Activated CD8-positive, alpha-beta memory T cell treated with anti-CD3 and anti-CD28 coated beads, Interleukin-2, amount 50 U/mL, for 24 hours (primary cell): ENCODE data around the gene MATN4.
"Not testable (repeated sequence)": the region's sequence is repeated elsewhere in the genome, so short reads cannot be mapped to it uniquely, and the experiment has no call there.

Experiments used
- DNase-seq: peaks from one replicate; pipeline ENCODE4 v3.0.0-alpha.2; 2020; ENCODE audit errors: extremely low read depth

MATN4 gene, protein sequence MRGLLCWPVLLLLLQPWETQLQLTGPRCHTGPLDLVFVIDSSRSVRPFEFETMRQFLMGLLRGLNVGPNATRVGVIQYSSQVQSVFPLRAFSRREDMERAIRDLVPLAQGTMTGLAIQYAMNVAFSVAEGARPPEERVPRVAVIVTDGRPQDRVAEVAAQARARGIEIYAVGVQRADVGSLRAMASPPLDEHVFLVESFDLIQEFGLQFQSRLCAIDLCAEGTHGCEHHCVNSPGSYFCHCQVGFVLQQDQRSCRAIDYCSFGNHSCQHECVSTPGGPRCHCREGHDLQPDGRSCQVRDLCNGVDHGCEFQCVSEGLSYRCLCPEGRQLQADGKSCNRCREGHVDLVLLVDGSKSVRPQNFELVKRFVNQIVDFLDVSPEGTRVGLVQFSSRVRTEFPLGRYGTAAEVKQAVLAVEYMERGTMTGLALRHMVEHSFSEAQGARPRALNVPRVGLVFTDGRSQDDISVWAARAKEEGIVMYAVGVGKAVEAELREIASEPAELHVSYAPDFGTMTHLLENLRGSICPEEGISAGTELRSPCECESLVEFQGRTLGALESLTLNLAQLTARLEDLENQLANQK

DNA sequence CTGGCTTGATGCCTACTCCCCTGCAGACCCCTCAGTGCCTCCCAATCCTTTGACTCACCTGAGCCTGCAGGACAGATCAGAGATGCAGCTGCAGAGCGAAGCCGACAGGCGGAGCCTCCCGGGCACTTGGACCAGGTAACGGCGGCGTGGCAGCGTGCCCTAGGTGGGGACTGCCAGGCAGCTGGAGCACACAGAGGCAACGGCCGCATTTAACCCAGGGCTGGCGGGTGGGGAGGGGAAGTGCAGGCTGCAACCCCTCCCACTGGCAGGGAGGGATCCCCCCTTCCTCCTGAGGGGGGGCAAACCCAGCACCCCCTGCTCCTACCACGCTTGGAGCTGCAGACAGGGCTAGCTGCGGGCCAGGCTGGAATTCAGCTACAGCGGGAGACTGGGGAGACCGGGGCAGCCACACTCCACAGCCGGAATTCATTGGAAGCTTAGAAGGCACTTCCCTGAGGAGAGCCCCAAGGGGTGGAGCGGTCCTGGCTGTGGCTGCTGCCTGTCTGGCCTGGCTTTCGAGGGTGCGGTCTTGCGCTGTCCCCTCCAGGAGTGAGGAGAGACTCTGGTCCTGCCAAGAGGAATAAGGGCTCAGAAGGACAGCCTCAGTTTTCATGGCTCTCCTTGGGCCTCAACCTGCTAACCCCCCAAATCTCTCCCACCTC lies at the start of gene MATN4:
Gene MATN4 (minus strand): TSS at position 183 of the 662 bp plus-strand sequence. CDS start 2,717 bp downstream, outside the sequence.
- no peak for DNase-seq

DNA sequence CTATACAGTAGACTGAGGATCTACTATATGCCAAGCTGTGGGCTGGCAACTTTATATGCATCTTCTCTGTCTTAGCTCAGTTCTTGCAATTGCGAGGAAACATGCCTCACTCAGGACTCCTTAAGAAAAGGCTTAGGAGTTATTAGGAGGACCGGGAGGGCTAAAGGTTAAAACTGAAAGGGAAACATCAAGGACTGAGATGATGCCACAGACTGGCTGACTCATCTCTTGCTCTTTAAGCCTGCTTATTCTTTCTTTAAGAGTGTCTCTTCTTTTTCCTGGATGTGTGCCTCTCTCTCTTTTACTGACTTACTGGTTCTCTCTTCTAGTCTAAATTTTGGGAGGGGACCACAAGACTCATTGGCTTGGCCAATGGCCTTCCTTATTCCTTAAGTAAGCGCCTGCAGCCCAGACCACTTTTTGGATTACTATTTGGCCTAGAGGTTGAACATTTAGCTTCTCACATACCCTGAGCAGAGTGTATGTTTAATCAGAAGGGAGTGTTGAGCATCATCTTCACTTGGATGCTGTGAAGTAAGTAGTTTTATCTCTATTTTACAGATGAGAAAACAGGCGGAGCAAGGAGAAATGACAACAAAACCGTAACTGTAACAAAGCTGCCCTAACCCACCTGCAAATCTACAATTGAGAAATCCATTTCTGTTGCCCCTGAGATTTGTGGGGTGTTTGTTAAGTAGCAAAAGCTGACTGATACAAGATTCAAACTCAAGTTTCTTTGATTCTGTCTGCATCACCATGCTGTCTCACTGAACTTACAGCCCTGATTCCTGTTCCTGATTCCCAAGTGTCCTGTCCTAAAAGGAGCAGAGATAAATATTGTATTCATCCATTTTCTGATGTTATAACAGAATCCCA lies 47.3 kb upstream of the MATN4 start:
- DNase-seq = no peak

DNA sequence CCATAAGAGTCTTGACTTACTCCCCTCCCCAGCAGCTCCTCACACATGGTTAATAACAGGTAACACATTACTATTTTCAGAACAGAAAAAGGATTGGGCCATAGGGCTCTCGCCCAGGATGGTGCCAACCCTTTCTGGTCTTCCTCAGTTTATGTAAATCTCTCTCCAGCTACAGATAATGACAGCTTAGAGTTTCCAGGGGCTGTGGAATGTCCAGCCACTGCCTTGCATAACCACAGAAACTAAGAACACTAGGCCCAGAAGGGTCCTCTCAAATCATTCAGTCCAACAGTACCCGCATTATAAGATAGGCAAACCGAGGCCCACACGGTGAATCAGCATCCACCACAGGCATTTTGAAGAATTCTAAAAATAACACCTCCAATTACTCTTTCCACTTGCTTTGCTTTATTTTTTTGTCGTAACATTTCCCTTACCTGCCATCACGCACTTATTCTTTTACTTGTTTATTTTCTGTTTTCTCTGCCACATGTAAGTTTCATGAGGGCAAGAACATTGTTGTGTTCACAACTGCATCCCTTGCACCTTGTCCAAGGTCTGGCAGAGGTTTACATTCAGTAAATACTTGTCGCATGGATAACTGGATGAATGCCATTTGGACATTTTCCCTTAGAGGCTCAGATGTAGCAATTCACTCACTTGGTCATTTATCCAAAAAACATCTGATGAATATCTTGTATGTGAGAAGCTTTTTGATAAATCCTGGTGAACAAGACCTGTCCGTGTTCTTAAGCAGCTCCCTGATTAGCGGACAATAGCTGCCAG lies 46.5 kb upstream of the MATN4 start:
- DNase-seq = no peak

DNA sequence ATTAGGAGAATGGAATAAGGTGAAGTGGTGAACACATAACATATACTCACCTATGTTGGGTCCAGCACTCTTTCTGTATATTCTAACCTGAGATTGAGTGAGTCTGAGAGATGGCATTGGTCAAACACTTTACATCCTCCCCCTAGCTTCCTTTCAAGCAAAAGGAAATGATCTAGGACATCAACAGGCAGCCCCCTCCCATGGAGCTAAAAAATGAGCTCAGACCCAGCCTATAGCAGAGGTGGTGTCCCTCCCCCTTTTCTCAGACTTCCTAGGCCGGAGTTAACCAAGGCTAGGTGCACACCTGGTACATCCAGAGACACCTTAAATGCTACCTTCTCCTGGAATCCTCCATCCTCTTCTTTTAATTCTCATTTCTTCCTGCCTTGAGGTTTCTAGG lies 45.6 kb upstream of the MATN4 start:
- DNase-seq = no peak

DNA sequence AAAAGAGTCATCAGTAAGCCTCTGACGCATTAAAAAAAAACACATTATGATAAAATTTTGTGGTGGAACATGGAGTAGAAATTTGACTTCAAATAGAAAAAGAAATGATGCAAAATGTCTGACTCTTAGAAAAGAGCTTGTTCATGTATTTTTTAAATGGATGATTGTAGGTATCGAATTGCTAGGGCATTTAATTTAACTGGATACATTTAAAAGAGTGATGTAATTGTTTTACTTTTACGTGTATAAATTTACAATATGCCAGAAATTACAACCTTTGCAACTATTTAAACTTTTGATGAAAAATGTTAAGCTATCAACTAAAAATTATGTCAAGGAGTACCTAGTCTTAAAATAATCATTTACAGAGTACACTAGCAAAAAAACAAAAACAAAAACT lies 44.6 kb upstream of the MATN4 start:
- DNase-seq = no peak

DNA sequence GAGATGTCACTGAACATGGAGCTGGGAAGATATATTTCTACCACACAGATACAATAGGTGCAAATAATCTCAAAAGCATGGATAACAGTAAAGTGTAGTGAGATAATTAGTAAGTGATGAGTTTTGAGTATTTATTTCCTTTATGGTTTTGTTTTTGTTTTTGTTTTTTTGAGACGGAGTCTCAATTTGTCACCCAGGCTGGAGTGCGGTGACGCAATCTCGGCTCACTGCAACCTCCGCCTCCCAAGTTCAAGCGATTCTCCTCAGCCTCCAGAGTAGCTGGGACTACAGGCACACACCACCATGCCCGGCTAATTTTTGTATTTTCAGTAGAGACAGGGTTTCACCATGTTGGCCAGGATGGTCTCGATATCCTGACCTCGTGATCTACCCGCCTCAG lies 42.7 kb upstream of the MATN4 start:
- not testable (repeated sequence) for DNase-seq

DNA sequence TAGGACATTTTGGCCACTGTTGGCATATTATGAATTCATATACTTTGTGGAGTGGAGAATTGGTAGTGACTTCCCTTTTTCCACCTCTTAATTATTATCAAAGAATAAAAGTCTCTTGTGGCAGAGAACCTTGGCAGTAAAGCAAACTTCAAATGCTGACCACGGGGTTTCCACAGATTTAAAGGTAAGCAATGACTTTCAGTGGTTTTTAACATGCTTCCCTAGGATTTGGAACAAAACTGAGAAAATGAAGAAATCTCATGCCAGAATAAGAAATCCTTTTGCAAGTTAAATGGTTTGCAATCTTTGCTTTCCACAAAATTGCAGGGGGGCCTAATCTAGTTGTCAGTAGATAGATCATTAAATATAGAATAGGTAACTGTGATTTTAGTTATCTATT lies 42.1 kb upstream of the MATN4 start:
- DNase-seq = no peak

DNA sequence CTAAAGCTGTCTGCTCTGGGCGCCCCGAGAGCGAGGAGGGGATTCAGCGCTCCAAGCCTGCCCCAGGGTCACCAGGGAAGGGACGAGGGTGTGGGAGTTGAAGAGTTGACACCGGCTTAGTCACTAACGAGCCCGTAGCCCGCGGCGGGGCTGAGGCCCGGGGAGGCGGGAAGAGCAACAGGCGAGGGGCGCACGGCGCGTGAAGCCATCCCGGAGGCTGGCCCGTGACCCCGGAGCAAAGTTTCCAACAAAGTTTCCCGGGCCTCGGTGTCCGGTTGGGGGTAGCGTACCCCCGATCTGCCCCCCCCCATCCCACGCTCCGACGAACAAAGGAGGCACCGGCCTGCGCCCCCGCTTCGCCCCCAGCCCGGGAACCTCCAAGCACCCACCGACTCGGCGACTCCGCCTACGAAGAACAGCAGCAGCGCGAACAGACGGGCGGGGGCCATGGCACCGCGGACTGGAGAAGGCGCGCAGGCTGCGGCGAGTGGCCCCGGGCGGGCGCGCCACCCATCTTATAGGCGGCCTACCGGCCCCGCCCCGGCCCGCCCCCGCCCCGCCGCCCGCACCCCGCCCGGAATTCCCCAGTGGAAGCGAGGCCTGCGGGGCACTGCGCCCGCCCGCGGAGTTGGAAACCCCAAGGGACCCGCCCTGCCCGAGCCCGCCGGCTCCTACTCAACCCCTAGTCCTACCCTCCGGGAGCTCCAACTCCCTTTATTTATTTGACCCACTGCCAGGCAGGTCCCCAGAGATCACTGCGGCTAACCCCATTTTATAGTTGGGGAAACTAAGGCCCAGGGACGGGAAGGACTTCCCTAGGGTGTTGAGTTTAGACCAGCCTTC lies 40.1 kb upstream of the MATN4 start, which contains the start of gene SDC4:
Gene SDC4 (minus strand): TSS at position 489 of the 843 bp plus-strand sequence. CDS start 40 bp downstream, at position 449.
- DNase-seq = no peak

DNA sequence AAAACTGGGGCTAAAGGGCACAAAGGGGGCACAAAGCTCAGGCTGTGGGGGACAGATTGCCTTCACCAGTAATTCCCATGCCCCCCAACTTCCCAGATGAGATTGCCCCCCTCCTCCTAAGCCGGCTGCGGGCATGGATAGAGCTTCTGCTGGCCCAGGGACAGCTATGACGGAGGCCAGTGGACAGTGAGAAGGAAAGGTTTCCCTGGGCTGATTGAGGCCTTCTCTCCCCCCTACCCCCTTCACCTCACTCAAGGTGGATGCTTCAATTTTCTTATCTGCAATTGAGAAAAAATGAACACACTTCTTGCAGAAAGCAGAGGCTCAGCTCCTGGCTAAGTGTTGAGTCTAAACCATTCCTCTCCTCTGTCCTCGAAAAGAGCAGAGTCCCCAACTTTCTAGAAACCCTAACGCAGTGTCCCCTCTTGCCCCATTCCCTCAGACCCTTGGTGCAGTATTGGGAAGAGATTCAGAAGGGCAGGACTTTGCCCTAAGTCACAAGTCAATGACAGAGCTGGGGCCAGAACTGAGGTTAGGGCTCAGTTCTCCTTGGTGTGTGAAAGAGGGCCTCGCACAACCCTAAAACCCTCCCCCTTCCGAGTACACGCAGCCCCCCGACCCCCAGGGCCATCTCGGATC lies 39.3 kb upstream of the MATN4 start:
- no peak for DNase-seq

DNA sequence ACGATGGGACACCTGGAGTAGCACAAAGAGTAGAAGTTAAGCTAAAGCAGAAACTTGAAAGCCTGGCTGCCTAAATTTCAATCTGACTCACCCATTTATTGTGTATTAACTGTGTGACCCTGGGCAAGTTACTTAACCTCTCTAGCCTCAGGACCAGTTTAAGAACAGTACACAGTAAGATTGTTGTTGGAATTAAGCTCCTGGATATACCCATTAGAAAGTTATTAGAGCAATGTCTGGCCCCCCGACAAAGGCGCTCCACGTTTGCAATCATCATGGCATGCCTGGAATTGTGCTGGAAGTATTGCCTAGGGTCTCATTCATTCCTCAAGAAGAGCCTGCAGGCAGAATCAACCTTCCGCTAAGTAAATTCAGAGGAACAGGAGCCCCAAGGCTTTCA lies 38.8 kb upstream of the MATN4 start:
- no peak for DNase-seq

DNA sequence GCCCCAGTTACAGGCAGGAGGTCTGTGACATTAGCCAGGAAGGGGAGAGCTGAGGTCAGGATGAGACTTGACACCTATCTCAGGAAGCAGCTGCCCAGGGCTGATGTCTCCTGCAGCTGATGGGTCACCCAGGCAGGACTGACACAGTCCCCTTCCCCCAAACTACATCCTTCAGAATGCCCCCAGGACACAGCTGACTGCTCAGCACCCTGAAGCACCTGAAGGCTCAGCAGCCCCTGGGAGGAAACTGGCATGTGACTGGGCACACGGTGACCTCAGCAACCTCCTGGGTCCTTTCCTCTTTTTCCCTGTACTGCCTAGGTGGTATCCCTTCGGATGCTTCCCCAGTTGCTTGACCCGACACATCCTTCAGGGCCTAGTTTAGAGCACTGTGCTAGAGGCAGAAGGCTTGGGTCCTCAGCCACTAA lies 38.2 kb upstream of the MATN4 start:
- DNase-seq = no peak

DNA sequence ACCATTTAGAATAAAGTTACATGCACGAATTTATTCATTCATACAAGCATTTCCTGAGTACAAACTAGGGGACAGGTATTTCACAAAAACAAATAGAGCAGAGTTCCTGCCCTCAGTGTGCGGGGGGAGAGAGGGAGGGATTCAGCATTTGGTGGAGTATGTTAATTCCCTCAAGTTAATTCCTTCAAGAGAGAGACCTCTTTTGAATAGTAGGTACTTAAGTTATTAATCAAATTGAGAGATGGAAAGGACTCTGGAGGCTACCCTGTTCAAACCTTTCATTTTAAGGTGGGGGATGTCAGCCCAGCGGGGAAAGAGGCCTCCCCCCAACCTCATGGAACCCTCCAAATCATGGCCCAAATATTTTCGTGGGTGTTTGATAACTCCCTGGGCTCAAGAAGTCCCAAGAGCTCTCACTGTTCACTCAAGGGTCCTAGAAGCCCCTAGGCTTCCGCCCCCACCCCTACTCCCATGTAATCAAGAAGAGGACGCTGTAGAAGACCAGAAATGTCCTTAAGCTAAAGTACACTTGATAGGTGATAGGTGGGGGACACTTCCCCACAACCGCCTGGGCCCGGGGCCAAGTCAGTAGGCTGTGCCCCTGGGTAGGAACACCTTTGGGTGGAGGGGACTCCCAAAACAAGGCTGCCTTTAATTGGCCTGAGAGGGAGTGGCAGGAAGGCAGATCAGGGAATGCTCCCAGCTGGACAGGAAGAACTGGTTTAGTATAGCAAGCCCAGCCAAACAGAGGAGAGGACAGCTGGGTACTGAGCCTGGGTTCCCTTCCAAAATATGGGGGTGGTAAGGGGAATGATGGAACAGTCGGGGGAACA lies 37.2 kb upstream of the MATN4 start:
- DNase-seq = no peak

DNA sequence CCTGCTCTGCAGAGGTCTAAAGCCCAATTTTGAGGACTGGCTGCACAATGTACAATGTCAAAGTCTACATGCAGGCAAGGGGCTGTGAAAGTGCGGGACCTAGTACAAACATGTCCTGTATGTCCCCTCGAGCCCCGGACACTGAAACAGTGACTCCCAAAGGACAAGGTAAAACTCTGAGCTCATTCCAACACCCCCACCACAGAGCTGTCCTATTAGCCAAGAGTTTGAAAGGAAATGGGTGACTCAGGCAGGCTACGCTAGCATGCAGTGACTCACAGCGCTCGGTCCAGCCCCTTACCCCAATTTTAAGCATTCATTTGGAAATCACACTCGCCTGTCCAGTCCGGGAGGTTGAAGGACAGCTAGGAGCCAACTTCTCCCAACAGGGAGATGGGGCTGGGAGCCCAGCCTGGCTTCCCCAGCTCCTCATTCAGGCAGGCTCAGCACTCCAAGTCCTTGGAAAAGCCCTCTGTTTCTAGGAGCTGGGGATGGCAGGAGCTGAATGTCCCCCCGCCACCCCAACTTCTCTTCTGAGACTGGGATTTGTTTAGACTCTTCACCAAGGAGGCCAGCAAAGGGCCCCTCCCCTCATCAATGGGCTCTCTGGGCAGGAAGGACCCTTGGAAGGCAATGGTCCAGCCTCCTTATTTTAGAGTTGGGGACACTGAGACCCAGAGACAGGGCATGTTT lies 36.2 kb upstream of the MATN4 start:
- DNase-seq = no peak

DNA sequence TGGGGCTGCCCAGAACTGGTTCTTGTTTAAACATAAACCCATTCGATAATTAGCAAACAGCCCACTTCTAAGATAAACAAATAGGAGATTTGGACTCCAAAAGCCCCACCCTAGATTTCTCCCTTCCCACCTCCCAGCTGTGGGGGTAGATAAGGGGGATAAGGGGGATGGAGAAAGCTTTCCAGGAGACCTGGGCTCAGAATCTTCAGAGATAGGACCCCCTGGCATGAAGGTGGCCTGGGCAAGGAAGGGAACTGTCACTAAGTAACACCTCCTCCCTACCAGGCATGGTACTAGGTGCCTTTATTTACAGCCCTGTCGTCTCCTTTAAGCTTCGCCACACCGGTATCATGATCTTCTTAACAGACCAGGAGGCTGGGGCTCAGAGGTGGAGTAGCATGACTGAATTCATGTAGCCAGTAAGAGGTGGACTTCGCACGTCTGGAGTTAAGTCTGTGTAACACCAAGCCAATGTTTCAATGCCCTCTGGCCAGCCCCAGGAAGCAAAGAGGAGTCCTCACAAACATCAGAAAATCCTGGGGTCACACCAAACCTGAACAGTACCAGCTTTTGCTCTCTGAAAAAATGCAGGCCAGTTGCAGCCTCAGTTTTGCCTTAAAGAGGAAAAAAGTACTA lies 35.6 kb upstream of the MATN4 start:
- no peak for DNase-seq

DNA sequence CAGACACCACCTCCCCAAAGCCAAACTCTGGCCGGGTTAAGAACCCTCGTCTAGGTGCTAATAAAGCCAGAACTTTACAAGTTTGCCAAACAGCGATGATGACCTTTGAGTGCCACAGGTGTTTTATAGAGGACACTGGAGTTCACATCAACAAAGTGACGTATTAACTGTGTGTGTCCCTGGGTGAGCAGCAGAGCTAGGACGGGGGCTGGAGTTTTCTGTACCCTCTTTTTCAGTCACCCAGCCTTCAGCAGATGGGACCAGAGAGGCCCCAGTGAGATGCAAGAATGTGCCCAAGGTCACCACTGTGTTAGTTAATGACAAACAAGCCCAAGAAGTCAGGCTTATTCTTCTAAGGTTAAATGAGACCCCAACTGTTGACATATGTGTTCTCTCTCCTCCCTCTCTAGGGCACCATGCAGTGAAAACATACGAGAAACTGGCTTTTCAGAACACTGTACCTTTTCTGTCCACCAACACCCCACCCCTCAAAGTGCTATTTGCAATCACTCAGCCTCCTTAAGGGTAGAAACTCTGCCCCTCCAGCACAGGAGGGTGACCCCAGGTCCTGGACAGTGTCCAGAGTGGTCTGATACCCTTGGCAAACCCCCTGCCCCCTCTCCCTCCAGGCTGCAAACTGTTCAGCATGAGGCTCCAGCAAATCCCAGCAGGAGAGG lies 34.9 kb upstream of the MATN4 start:
- DNase-seq = no peak

DNA sequence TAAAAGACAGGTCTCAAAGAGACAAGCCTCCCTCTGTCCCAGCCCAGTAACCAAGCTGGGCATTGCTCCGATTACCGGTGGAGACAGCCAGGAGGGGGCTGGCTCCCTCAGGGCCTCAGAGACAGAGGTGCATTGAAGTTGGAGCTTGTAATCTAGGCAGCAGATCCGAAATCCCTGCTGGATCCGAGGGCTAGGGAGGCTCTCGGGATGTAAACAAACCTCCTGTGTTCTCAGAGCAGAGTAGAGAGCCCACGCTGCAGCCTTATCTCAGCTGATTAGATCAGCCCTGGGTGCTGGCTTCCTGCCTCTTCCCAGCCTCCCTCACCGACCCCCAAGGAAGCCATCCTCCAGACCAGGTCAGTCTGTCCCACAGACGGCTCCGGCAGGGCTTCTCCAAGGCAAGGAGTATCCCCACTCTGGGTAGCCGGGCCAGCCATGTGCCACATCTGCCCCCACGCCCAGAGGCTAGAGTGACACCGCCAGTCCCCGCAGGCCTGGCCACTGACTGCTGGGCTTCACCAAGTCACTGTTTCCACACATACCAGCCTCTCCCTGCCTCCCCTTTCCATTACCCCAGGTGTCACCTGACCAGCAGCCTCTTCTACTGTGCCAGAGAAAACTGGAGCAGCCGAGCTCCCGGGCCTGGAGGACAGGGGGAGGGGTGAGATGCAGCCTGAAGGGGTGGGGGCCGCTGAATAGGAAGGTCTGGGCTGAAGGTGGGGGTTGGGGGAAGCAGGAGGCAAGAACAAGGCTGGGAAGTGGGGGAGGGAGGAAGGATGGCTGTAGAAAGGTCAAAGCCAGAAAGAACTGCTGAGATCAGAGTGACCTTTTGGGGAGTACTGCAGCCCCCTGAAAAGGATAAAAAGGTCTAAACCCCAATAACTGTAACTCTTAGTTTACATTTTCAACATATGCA lies 34.1 kb upstream of the MATN4 start:
- DNase-seq = no peak
